ENCODE data around the gene NSG1.

The NSG1 gene

DNA sequence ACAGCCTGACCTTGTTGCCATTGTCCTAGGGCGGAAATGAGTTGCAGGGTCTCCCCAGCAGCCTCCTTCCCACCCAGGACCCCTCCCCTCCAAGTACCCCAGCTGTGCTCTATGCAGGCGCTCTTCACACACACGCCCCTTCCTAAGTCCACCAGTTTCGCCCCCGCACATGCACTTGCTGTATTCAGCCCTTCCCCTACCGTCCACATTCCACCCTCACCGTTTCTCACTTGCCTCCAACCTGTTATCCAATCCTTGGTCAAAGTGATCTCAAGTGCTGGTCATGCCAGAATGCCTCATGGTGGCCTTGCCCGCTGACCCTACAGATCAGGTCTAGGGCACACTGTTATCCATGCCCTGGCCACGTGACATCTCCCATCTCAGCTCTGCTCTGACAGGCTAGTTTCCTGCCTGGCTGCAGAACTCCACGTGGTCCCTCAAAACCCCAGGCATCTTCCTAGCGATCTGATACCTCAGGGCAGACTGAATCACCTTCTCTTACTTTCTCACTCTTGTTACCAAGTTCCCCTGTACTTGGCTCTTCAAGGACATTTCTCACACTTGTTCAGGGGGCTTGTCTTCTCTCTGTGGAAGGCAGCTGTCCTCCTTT, 39.7 kb downstream of the NSG1 start:
- H3K4me3 ChIP-seq (ENCODE audit: low read length): no peak overlapping the region
- DNase-seq (ENCODE audit: low read depth, low spot score): no peak

GRCh38 chr4:4427121-4427870, 40.4 kb downstream of the NSG1 start:
- no peak for DNase-seq (ENCODE audit: low read depth, low spot score)
- H3K4me3 ChIP-seq (ENCODE audit: low read length): no peak overlapping the region

GRCh38 chr4:4427886-4428285, 41.0 kb downstream of the NSG1 start:
- no peak for DNase-seq (ENCODE audit: low read depth, low spot score)

DNA sequence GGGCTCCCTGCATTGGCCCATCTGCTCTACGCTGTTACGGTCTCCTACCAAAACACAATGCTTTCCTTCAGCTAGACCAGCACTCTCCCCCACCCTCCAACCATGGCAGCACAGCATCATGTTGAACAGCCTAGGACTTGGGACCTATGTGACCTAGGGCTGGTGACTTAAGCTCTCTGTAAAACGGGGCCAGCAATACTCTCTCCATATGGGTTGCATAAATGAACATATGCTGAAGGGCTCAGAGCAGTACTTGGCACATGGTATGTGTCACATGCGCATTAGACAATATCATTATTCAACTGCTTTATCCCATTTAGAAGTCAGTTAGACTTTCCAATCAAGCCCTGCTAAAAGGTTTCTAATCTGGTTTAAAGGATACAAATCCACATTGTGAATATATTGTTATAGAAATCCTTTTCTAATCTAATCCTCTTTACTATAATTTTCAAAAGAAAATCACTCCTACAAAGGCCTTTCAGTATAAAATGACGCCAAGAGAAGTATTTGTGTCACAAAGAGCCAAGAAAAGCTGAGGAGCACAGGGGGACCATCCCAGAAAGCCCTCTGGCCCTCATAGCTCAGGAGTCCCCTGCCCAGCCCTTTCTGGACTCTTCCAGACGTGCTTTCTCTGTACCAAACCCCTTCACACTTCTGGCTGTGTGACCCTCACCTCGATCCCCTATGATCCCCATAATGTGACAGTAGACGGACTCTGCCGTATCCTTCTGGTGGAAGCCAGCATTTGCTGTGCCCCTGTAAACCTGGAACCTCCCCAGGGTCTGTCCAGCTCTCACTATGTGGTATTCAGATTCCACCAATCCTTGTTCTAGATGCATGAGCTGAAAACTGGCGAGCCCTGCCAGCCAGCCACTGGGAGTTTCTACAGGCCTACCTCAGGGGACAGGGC, 42.3 kb downstream of the NSG1 start:
- no peak for DNase-seq (ENCODE audit: low read depth, low spot score)
- no peak overlapping the region for H3K4me3 ChIP-seq (ENCODE audit: low read length)

More at GRCh38 chr4:4427886-4428285, 41.0 kb downstream of the NSG1 start:
- H3K4me3 ChIP-seq (ENCODE audit: low read length): no peak overlapping the region

- no peak overlapping the region for H3K4me3 ChIP-seq (ENCODE audit: low read length)
- peak; percentile 65 for DNase-seq (ENCODE audit: low read depth, low spot score)
These were observed 43.7 kb downstream of the NSG1 start for GRCh38 chr4:4430492-4431195.

- DNase-seq (ENCODE audit: low read depth, low spot score): no peak
- no peak overlapping the region for H3K4me3 ChIP-seq (ENCODE audit: low read length)
These were observed 45.6 kb downstream of the NSG1 start for GRCh38 chr4:4432341-4433125.

GRCh38 chr4:4433941-4434340, 47.0 kb downstream of the NSG1 start:
- DNase-seq (ENCODE audit: low read depth, low spot score): no peak
- H3K4me3 ChIP-seq (ENCODE audit: low read length): no peak overlapping the region

GRCh38 chr4:4436244-4436823, 49.4 kb downstream of the NSG1 start:
- no peak overlapping the region for H3K4me3 ChIP-seq (ENCODE audit: low read length)
- DNase-seq (ENCODE audit: low read depth, low spot score): no peak

- no peak overlapping the region for H3K4me3 ChIP-seq (ENCODE audit: low read length)
- no peak for DNase-seq (ENCODE audit: low read depth, low spot score)
These were observed 51.0 kb downstream of the NSG1 start for GRCh38 chr4:4437798-4438470.

DNA sequence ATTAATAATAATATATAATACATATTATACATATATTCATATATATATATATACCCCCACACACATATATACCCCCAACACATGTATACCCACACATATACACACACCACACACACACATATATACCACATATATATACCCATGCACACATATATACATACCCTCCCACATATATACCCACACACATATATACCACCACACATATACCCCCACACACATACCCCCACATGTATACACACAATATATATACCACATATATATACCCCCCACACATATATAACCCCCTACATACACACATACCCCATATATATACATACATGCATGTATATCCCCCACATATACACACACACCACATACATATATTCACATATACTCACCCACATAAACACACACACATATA, 52.0 kb downstream of the NSG1 start:
- DNase-seq (ENCODE audit: low read depth, low spot score): no peak
- H3K4me3 ChIP-seq (ENCODE audit: low read length): no peak overlapping the region

GRCh38 chr4:4439782-4440181, 52.9 kb downstream of the NSG1 start:
- H3K4me3 ChIP-seq (ENCODE audit: low read length): no peak overlapping the region
- DNase-seq (ENCODE audit: low read depth, low spot score): no peak

- no peak for DNase-seq (ENCODE audit: low read depth, low spot score)
- no peak overlapping the region for H3K4me3 ChIP-seq (ENCODE audit: low read length)
These were observed 53.6 kb downstream of the NSG1 start for GRCh38 chr4:4440333-4441061.

- DNase-seq (ENCODE audit: low read depth, low spot score): no peak
- no peak overlapping the region for H3K4me3 ChIP-seq (ENCODE audit: low read length)
These were observed 56.9 kb downstream of the NSG1 start for GRCh38 chr4:4443821-4444220.

DNA sequence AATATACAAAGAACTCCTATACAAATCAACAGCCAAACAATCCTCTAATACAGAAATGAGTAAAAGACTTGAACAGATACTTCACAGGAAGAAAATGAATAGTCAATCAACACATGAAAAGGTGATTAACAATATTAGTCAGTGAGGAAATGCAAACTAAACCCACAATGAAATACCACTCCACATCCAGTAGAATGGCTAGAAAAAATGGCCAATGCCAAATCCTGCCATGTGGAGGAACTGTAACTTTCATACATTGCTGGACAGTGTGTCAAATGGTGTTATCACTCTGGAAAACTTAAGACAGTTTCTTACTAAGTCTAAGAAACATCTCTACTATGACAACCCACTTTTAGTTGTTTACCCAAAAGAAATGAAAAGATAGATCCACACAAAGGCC, 59.5 kb downstream of the NSG1 start:
- DNase-seq (ENCODE audit: low read depth, low spot score): no peak
- no peak overlapping the region for H3K4me3 ChIP-seq (ENCODE audit: low read length)

GRCh38 chr4:4455210-4455865, 68.4 kb downstream of the NSG1 start:
- DNase-seq (ENCODE audit: low read depth, low spot score): no peak
- H3K4me3 ChIP-seq (ENCODE audit: low read length): no peak overlapping the region

DNA sequence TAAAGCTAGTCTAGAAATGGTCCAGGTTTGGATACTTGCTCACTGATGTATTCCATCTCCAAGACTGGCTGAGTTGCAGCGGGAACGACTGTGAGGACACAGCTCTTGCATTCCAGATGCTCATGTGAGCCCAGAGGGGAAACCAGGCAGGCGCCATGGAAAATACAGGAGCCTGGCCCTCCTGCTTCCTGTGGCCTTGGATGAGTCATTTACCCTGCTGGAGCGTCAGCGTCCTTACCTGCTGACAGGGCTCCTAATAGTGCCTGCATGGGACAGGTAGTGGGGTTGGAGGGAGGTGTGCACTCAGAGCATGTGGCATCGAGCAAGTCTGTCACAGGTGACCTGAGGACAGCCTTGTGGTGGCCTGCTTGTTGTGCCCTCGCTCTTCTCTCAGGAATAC, 69.4 kb downstream of the NSG1 start:
- no peak overlapping the region for H3K4me3 ChIP-seq (ENCODE audit: low read length)
- DNase-seq (ENCODE audit: low read depth, low spot score): no peak

All from Jurkat, Clone E6-1 (cell line).